ENCODE results near the gene EFNA4. TPM values are rescaled to one million over a fixed set of nuclear protein-coding genes. Genes with fewer than 3 reads are reported as not detected.
"Not testable (repeated sequence)": the region's sequence is repeated elsewhere in the genome, so short reads cannot be mapped to it uniquely, and the experiment has no call there.

Gene EFNA4
- total RNA-seq, 1 donor from 2014 or later: 9.9 TPM

- not testable (repeated sequence) for DNase-seq (ENCODE audit: low spot score)
Observed at GRCh38 chr1:155118090-155118489, 54.5 kb downstream of the EFNA4 start.

Other genes starting within 250 kb of the EFNA4 start
- 1.9 TPM for gene KCNN3, start 193.5 kb upstream of the EFNA4 start, total RNA-seq (ENCODE audit: insufficient read depth, low replicate concordance)
- gene PMVK, start 127.0 kb upstream of the EFNA4 start, total RNA-seq (ENCODE audit: insufficient read depth, low replicate concordance): 13.0 TPM
- gene PBXIP1, start 107.6 kb upstream of the EFNA4 start, total RNA-seq (ENCODE audit: insufficient read depth, low replicate concordance): 120 TPM
- 9.4 TPM for gene PYGO2, start 102.0 kb upstream of the EFNA4 start, total RNA-seq (ENCODE audit: insufficient read depth, low replicate concordance)
- gene SHC1, start 93.0 kb upstream of the EFNA4 start, total RNA-seq (ENCODE audit: insufficient read depth, low replicate concordance): 73.2 TPM
- gene CKS1B, start 89.1 kb upstream of the EFNA4 start, total RNA-seq (ENCODE audit: insufficient read depth, low replicate concordance): 18.5 TPM
- gene FLAD1, start 80.4 kb upstream of the EFNA4 start, total RNA-seq (ENCODE audit: insufficient read depth, low replicate concordance): 14.9 TPM
- not detected for gene LENEP, start 70.2 kb upstream of the EFNA4 start, total RNA-seq (ENCODE audit: insufficient read depth, low replicate concordance)
- 18.8 TPM for gene ZBTB7B, start 60.9 kb upstream of the EFNA4 start, total RNA-seq (ENCODE audit: insufficient read depth, low replicate concordance)
- not detected for gene DCST2, start 30.0 kb upstream of the EFNA4 start, total RNA-seq (ENCODE audit: insufficient read depth, low replicate concordance)
- gene DCST1, start 29.9 kb upstream of the EFNA4 start, total RNA-seq (ENCODE audit: insufficient read depth, low replicate concordance): not detected
- 35.6 TPM for gene ADAM15, start 12.4 kb upstream of the EFNA4 start, total RNA-seq (ENCODE audit: insufficient read depth, low replicate concordance)
- 0.72 TPM for gene EFNA3, start 15.1 kb downstream of the EFNA4 start, total RNA-seq (ENCODE audit: insufficient read depth, low replicate concordance)
- 3.1 TPM for gene EFNA1, start 64.1 kb downstream of the EFNA4 start, total RNA-seq (ENCODE audit: insufficient read depth, low replicate concordance)
- 22.9 TPM for gene SLC50A1, start 72.1 kb downstream of the EFNA4 start, total RNA-seq (ENCODE audit: insufficient read depth, low replicate concordance)
- not detected for gene DPM3, start 76.8 kb downstream of the EFNA4 start, total RNA-seq (ENCODE audit: insufficient read depth, low replicate concordance)
- gene KRTCAP2, start 109.6 kb downstream of the EFNA4 start, total RNA-seq (ENCODE audit: insufficient read depth, low replicate concordance): 45.5 TPM
- 1.9 TPM for gene TRIM46, start 110.1 kb downstream of the EFNA4 start, total RNA-seq (ENCODE audit: insufficient read depth, low replicate concordance)
- gene THBS3, start 144.2 kb downstream of the EFNA4 start, total RNA-seq (ENCODE audit: insufficient read depth, low replicate concordance): 58.3 TPM
- gene MTX1, start 145.0 kb downstream of the EFNA4 start, total RNA-seq (ENCODE audit: insufficient read depth, low replicate concordance): 17.3 TPM
- gene ENTREP3, start 191.7 kb downstream of the EFNA4 start, total RNA-seq (ENCODE audit: insufficient read depth, low replicate concordance): 1.2 TPM
- 12.3 TPM for gene SCAMP3, start 198.6 kb downstream of the EFNA4 start, total RNA-seq (ENCODE audit: insufficient read depth, low replicate concordance)
- 31.8 TPM for gene CLK2, start 209.8 kb downstream of the EFNA4 start, total RNA-seq (ENCODE audit: insufficient read depth, low replicate concordance)
- 5.1 TPM for gene HCN3, start 213.7 kb downstream of the EFNA4 start, total RNA-seq (ENCODE audit: insufficient read depth, low replicate concordance)
- not detected for gene PKLR, start 237.7 kb downstream of the EFNA4 start, total RNA-seq (ENCODE audit: insufficient read depth, low replicate concordance)
- gene FDPS, start 245.1 kb downstream of the EFNA4 start, total RNA-seq (ENCODE audit: insufficient read depth, low replicate concordance): 46.9 TPM

All from umbilical cord (tissue), 2 donors.